GM19328 (cell line): ENCODE results near the gene SGMS2.

Experiments used
- ATAC-seq: cut with Tn5 transposase; IDR thresholded peaks from one replicate; pipeline ENCODE4 v1.9.1; 2021; ENCODE audit warnings: mild to moderate bottlenecking, moderate library complexity; ENCODE audit not compliant: unreplicated experiment

The SGMS2 gene

GRCh38 chr4:107863850-107864371 lies 39.2 kb downstream of the SGMS2 start:
- no peak for ATAC-seq

GRCh38 chr4:107866726-107867125 lies 42.0 kb downstream of the SGMS2 start:
- ATAC-seq = no peak

- no peak for ATAC-seq
Observed at GRCh38 chr4:107870236-107870635, 45.5 kb downstream of the SGMS2 start.

GRCh38 chr4:107870916-107871786 lies 46.4 kb downstream of the SGMS2 start:
- ATAC-seq = no peak

GRCh38 chr4:107874024-107874423 lies 49.3 kb downstream of the SGMS2 start:
- no peak for ATAC-seq

GRCh38 chr4:107876099-107876498 lies 51.4 kb downstream of the SGMS2 start:
- ATAC-seq = no peak

- ATAC-seq = no peak
Observed at GRCh38 chr4:107877361-107877760, 52.6 kb downstream of the SGMS2 start.

- ATAC-seq = no peak
Observed at GRCh38 chr4:107885865-107886264, 61.1 kb downstream of the SGMS2 start.

GRCh38 chr4:107888237-107888636 lies 63.5 kb downstream of the SGMS2 start:
- no peak for ATAC-seq

- ATAC-seq = no peak
Observed at GRCh38 chr4:107890779-107891178, 66.0 kb downstream of the SGMS2 start.

GRCh38 chr4:107891299-107891698 lies 66.6 kb downstream of the SGMS2 start:
- no peak for ATAC-seq

- ATAC-seq = no peak
Observed at GRCh38 chr4:107893171-107894137, 68.7 kb downstream of the SGMS2 start.

GRCh38 chr4:107894138-107894603 lies 69.4 kb downstream of the SGMS2 start:
- no peak for ATAC-seq

- ATAC-seq = no peak
Observed at GRCh38 chr4:107896158-107896645, 71.5 kb downstream of the SGMS2 start.

GRCh38 chr4:107896646-107897045 lies 71.9 kb downstream of the SGMS2 start:
- ATAC-seq = no peak

- no peak for ATAC-seq
Observed at GRCh38 chr4:107897823-107898222, 73.1 kb downstream of the SGMS2 start.

- ATAC-seq = no peak
Observed at GRCh38 chr4:107900067-107900466, 75.3 kb downstream of the SGMS2 start.

GRCh38 chr4:107900508-107900907 lies 75.8 kb downstream of the SGMS2 start:
- no peak for ATAC-seq

- ATAC-seq = no peak
Observed at GRCh38 chr4:107901213-107901934, 76.6 kb downstream of the SGMS2 start.

- ATAC-seq = no peak
Observed at GRCh38 chr4:107902715-107903114, 78.0 kb downstream of the SGMS2 start.
